Lung (tissue), 12 donors: ENCODE results near the gene XRCC4. TPM values are rescaled to one million over a fixed set of nuclear protein-coding genes. Genes with fewer than 3 reads are reported as not detected.

Experiments
- ATAC-seq: fragments of 200-7000 bp; cut with Tn5 transposase; one replicate; pipeline ENCODE4 v1.9.1; 2020; ENCODE audit warnings: moderate number of reproducible peaks; ENCODE audit not compliant: insufficient read depth, low FRiP score
- DNase-seq, 3 donors: peaks; one replicate each; pipeline ENCODE4 v3.0.0-alpha.2; 2013 to 2017
- H3K27ac ChIP-seq, 2 donors: one replicate each; pipeline ENCODE4 v1.5.1; 2013; ENCODE audit warnings: mild to moderate bottlenecking in 2 of 2, moderate library complexity in 2 of 2, control low read depth in 1 of 2, inconsistent platforms in 1 of 2, low read depth in 1 of 2, low read length in 1 of 2
- H3K27me3 ChIP-seq, 3 donors: one replicate each; pipeline ENCODE4 v1.5.1; 2013; ENCODE audit warnings: low read length in 2 of 3; ENCODE audit not compliant: control insufficient read depth in 3 of 3, insufficient read depth in 3 of 3
- H3K36me3 ChIP-seq, 4 donors: one replicate each; pipeline ENCODE4 v1.5.1; 2013; ENCODE audit warnings: low read length in 4 of 4, mild to moderate bottlenecking in 1 of 4, moderate library complexity in 1 of 4; ENCODE audit not compliant: control insufficient read depth in 4 of 4, insufficient read depth in 4 of 4
- H3K4me1 ChIP-seq, 5 donors: one replicate each; pipeline ENCODE4 v1.5.1; 2013; ENCODE audit warnings: low read length in 5 of 5, mild to moderate bottlenecking in 2 of 5, moderate library complexity in 1 of 5; ENCODE audit not compliant: control insufficient read depth in 5 of 5, insufficient read depth in 5 of 5
- H3K4me3 ChIP-seq: one replicate; pipeline ENCODE4 v1.5.1; 2013; ENCODE audit warnings: mild to moderate bottlenecking, control low read depth, moderate library complexity
- H3K9ac ChIP-seq, 2 donors: one replicate each; pipeline ENCODE4 v1.5.1; 2013; ENCODE audit warnings: low read length in 2 of 2, control low read depth in 1 of 2; ENCODE audit not compliant: insufficient read depth in 1 of 2
- H3K9me3 ChIP-seq, 4 donors: one replicate each; pipeline ENCODE4 v1.5.1; 2013; ENCODE audit warnings: low read length in 3 of 4, mild to moderate bottlenecking in 1 of 4, moderate library complexity in 1 of 4; ENCODE audit not compliant: control insufficient read depth in 4 of 4, insufficient read depth in 3 of 4
- CTCF ChIP-seq: IDR thresholded peaks from 2 replicates; pipeline ENCODE4 v1.5.1; 2012; ENCODE audit warnings: mild to moderate bottlenecking; ENCODE audit errors: control extremely low read depth, extremely low read depth
- WGBS, 2 donors: extraction: QIAGEN DNeasy Blood & Tissue Kit; methylation state at CpG; one replicate each; pipeline ENCODE4 v1.1.7; 2013; 5-methylcytosine and 5-hydroxymethylcytosine counted together
- polyA plus RNA-seq, 2 donors: library from polyadenylated mRNA; stranded (reverse); fragments of 200-250 nt; gene quantifications; one replicate each; pipeline ENCODE4 v1.2.1, GENCODE V29; 2013
- total RNA-seq, 2 donors: library from RNA; depleted of rRNA in 1 of 2; stranded (reverse); fragments of >200 nt in 1 of 2; gene quantifications; one replicate each; pipeline ENCODE4 v1.2.1, GENCODE V29; 2014 to 2021
- donor health status: control.
- donor health status: control.
- donor health status: Bipolar disorder and iron deficiency.
- donor health status: healthy.
- donor health status: DM: yes; HTN: yes; CAD: no.

The XRCC4 gene
- total and polyA plus RNA-seq, 4 donors, result 3.8 to 10.7 (median 8.4) TPM

GRCh38 chr5:83097689-83098231 is 20.4 kb downstream of the XRCC4 start:
- Histone ChIP-seq H3K9me3 (peaks cover 0 to 5% (median under 1%) of the 10 kb centered on the region in 4 donors), H3K4me1 (peaks cover 0 to 12% (median 7%) of the 10 kb centered on the region in 5 donors), H3K9ac (no peak overlapping the region), H3K4me3 (no peak overlapping the region), H3K27me3 (no peaks in the 10 kb centered on the region), H3K36me3 (no peaks in the 10 kb centered on the region), H3K27ac (peak overlapping the region in 1 of 2 donors; percentile 45)
- WGBS, 2 donors, result 53 to 79% methylated on average over 2 of the region's 2 CpGs
- no peak for TF ChIP-seq CTCF
- DNase-seq (peak in 2 of 3 donors; percentile 41 to 44), ATAC-seq (no peak)

DNA sequence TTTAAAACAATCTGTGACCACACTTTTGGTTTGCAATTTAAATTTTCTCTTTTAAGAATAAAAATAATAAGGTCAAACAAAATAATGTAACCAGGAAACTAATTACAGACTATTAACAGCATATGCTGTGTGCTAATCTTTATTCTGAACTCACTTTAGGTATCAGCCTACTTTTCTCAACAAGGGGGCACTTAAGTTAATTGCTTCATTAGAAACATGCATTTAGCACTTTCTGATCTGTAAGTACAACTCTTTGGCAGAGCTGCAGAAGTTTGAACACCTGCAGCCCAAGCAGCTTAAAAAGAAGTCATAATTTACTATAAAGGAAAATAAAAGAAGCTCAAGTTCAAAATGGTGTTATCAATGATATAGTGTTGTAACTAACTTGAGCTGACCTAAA is 21.7 kb downstream of the XRCC4 start:
- DNase-seq (no peak), ATAC-seq (no peak)
- peaks cover 0 to 1% (median 0%) of the 10 kb centered on the region in 4 donors for H3K9me3 ChIP-seq
- H3K4me1 ChIP-seq, result peaks cover 0 to 12% (median 7%) of the 10 kb centered on the region in 5 donors
- no peak overlapping the region for H3K27ac ChIP-seq
- no peak overlapping the region for H3K9ac ChIP-seq
- no peak for TF ChIP-seq CTCF
- H3K36me3 ChIP-seq, result no peaks in the 10 kb centered on the region
- no peak overlapping the region for H3K4me3 ChIP-seq
- H3K27me3 ChIP-seq, result no peaks in the 10 kb centered on the region

- no peak overlapping the region for H3K9ac ChIP-seq
- ATAC-seq (no peak), DNase-seq (no peak)
- H3K27ac ChIP-seq, result no peak overlapping the region
- H3K27me3 ChIP-seq, result no peaks in the 10 kb centered on the region
- no peaks in the 10 kb centered on the region for H3K36me3 ChIP-seq
- peaks cover 0 to 12% (median 7%) of the 10 kb centered on the region in 5 donors for H3K4me1 ChIP-seq
- WGBS, 2 donors, result 71 to 96% methylated on average over 1 of the region's 1 CpG
- H3K9me3 ChIP-seq, result peaks cover 0 to 1% (median 0%) of the 10 kb centered on the region in 4 donors
- no peak for TF ChIP-seq CTCF
- no peak overlapping the region for H3K4me3 ChIP-seq
Measured at GRCh38 chr5:83099445-83099844, 22.1 kb downstream of the XRCC4 start.

- no peak for DNase-seq
- ATAC-seq, result no peak
Measured at GRCh38 chr5:83101514-83101913, 24.2 kb downstream of the XRCC4 start.

More at GRCh38 chr5:83101514-83101913, 24.2 kb downstream of the XRCC4 start:
- 90 to 94% methylated on average over 1 of the region's 1 CpG for WGBS, 2 donors
- Histone ChIP-seq H3K9ac (no peak overlapping the region), H3K4me1 (peaks cover 0 to 12% (median 7%) of the 10 kb centered on the region in 5 donors), H3K9me3 (no peaks in the 10 kb centered on the region), H3K27ac (no peak overlapping the region), H3K27me3 (no peaks in the 10 kb centered on the region), H3K36me3 (no peaks in the 10 kb centered on the region), H3K4me3 (no peak overlapping the region)
- TF ChIP-seq CTCF, result no peak
